ENCODE results near the gene MND1. TPM values are rescaled to one million over a fixed set of nuclear protein-coding genes. Genes with fewer than 3 reads are reported as not detected.
"Not testable (repeated sequence)": the region's sequence is repeated elsewhere in the genome, so short reads cannot be mapped to it uniquely, and the experiment has no call there.

Gene MND1
- polyA plus RNA-seq, 4 donors: 14.7 to 16.5 (median 15.6) TPM

- no peak for DNase-seq (ENCODE audit: low read depth in 4 of 4, low spot score in 2 of 4)
Observed at GRCh38 chr4:153394945-153395344, 50.5 kb downstream of the MND1 start.

GRCh38 chr4:153398713-153399112 is 54.2 kb downstream of the MND1 start:
- DNase-seq (ENCODE audit: low read depth in 4 of 4, low spot score in 2 of 4): no peak

DNA sequence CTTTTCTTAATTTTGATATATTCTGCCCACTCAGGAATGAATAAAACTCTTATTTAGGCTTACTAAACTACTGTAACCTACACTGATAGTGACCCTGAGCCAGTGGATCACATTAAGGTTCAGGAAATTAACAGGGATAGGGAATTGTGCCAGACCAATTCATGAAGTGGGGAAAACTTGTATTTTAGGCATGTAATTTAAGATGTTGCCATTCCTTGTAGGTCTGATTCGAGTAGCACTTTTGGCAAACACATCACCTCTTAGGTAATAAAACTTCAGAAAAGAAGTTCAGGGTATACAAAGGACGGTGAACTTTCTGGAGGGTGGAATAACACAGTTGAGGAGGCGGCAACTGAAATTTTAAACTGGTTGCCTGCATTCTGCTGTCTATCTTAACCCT is 54.9 kb downstream of the MND1 start:
- DNase-seq (ENCODE audit: low read depth in 4 of 4, low spot score in 2 of 4): no peak

- no peak for DNase-seq (ENCODE audit: low read depth in 4 of 4, low spot score in 2 of 4)
Observed at GRCh38 chr4:153401501-153401900, 57.0 kb downstream of the MND1 start.

- no peak for DNase-seq (ENCODE audit: low read depth in 4 of 4, low spot score in 2 of 4)
Observed at GRCh38 chr4:153402366-153402765, 57.9 kb downstream of the MND1 start.

DNA sequence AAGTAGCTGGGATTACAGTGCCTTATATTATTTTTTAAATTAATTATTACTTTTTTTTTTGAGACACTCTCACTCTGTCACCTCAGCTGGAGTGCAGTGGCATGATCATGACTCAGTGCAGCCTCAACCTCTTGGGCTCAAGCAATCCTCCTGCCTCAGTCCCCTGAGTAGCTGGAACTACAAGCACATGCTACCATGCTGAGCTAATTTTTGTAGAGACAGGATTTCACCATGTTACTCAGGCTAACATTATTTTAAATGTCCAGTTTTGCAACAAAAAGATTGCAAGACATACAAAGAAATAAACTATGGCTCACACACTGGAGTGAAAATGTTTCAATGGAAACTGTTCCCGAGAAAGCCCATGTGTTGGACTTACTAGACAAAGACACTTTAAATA is 59.2 kb downstream of the MND1 start:
- no peak for DNase-seq (ENCODE audit: low read depth in 4 of 4, low spot score in 2 of 4)

DNA sequence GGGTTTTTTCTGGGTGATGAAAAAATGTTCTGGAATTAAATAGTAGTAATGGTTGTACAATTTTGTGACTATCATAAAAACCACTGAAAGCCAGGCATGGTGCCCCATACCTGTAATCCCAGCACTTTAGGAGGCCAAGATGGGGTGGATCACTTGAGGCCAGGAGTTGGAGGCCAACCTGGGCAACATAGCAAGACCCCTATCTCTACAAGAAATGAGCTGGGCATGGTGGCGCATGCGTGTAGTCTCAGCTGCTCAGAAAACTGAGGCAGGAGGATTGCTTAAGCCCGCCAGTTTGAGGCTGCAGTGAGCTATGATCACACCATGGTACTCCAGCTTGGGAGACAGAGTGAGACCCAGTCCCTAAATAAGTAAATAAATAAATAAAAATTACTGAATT is 63.4 kb downstream of the MND1 start:
- DNase-seq (ENCODE audit: low read depth in 4 of 4, low spot score in 2 of 4): no peak

DNA sequence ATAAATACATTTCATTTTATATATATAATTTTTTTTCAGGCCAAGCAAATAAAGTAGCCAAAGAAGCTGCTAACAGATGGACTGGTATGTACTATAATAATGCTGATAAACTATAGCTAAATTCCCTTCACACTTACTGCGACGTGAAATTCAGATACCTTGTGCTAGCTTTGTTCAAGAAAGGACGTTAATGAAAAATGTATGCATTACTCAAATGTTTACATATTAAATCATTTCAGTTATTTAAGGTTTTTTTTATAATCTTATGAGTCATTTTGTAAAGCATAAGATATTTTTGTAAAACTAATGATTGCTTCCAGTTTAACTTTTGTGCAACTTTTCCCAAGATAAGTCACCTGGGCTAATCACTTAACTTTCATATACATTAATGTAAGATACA is 64.4 kb downstream of the MND1 start:
- no peak for DNase-seq (ENCODE audit: low read depth in 4 of 4, low spot score in 2 of 4)

DNA sequence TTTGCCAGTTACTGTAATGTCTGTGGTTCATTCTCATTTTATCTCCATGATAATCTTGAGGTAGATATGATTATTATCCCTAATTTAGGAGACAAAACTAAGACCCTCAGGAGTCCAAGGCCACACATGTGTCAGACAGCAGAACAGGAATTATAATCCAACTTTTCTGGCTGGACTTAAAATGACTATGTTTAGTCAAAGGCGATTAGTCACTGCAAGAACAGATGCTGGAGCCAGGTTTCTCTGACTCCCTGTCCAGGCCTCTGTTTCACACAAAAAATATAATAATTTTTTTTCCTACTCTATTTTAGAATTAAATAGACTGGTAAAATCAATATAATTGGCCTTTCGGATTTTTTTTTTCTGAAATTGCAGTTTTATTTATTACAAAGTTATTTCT is 64.9 kb downstream of the MND1 start:
- no peak for DNase-seq (ENCODE audit: low read depth in 4 of 4, low spot score in 2 of 4)

GRCh38 chr4:153409924-153410501 is 65.5 kb downstream of the MND1 start:
- no peak for DNase-seq (ENCODE audit: low read depth in 4 of 4, low spot score in 2 of 4)

- DNase-seq (ENCODE audit: low read depth in 4 of 4, low spot score in 2 of 4): no peak
Observed at GRCh38 chr4:153413842-153414241, 69.4 kb downstream of the MND1 start.

GRCh38 chr4:153416456-153416855 is 72.0 kb downstream of the MND1 start:
- not testable (repeated sequence) for DNase-seq (ENCODE audit: low read depth in 4 of 4, low spot score in 2 of 4)

DNA sequence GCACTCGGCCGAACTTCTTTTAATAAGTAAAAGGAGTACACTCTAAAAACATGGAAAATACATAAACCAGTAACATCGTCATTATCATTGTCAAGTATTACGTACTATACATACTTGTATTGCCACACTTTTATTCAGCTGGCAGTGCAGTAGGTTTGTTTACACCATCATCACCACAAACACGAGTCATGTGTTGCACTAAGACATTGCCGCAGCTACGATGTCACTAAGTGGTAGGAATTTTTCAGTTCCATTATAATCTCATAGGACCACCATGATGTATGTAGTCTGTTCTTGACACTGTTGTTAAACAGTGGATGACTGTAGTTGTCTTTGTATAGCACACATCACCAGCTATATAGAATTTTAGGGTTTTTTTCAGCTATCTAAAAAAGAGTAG is 73.6 kb downstream of the MND1 start:
- DNase-seq (ENCODE audit: low read depth in 4 of 4, low spot score in 2 of 4): no peak

DNA sequence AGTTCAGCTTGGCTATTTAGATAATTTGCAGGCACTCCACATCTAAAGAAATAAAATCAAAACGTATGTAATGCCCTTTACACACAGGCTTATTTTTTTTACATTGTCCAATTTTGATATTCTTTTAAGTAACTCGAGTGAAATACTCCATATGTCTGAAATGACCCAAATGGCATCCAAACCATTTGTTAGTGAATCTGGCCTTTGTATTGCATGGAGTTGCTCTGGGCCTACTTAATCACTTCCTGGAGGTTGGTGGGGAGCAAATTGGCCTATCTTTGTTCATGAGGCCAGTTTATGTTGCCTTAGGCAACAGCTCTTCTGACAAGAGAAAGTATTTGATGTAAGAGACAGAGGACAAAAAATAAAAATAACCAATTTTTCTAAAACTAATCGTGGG is 74.1 kb downstream of the MND1 start:
- no peak for DNase-seq (ENCODE audit: low read depth in 4 of 4, low spot score in 2 of 4)

DNA sequence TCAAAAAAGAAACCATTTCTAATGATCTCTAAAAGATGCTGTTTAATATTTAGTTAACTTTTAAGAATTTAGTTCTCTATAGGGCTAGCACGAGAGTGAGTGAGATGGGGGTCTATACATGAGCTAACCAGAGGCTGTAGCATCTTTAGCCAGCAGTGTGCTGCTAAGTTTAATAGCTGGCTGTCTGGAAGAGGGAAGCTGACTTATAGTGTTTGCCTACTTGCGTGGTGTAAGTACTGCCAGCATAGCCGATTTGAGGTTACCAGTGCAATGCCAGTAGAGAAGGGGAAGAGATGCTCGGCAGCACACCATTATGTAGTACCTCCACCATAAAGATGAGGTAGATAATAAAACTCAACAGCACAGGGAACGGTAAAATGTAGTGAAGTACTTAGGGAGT is 74.5 kb downstream of the MND1 start:
- DNase-seq (ENCODE audit: low read depth in 4 of 4, low spot score in 2 of 4): no peak

DNA sequence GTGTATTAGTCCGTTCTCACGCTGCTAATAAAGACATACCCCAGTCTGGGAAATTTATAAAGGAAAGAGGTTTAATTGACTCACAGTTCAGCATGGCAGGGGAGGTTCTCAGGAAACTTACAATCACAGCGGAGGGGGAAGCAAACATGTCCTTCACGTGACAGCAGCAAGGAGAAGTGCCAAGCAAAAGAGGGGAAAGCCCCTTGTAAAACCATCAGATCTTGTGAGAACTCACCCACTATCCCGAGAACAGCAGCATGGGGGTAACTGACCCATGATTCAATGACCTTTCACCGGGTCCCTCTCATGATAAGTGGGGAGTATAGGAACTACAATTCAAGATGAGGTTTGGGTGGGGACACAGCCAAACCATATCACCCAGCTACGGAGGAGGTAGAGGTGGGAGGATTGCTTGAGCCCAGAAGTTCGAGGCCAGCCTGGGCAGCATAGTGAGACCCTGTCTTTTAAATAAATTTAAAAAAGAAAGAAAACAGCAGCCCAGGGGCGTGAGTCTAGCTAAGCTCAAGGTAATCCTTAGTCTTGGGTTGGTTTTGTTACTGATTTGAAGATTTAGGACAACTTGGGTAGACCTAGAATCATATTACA is 75.3 kb downstream of the MND1 start:
- DNase-seq (ENCODE audit: low read depth in 4 of 4, low spot score in 2 of 4): no peak

GRCh38 chr4:153420361-153420760 is 75.9 kb downstream of the MND1 start:
- DNase-seq (ENCODE audit: low read depth in 4 of 4, low spot score in 2 of 4): no peak

DNA sequence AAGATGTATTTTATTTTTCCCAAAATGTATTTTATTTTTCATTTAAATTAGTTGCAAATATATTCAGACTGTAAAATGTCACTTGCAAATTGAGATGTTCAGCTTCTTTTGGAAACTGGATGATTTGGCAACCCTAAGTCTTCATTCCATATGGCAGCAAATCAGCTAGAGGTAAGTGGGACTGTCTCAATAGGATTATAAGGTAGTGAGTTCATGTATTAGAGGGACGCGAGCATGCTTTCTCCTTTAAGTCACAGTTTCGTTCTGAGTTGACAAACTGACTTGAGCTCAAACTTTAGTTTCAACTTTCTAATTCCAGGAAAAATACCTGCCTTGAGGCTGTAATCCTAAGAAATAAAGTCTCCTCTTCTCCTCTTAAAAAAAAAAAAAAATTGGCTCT is 77.5 kb downstream of the MND1 start:
- no peak for DNase-seq (ENCODE audit: low read depth in 4 of 4, low spot score in 2 of 4)

- DNase-seq (ENCODE audit: low read depth in 4 of 4, low spot score in 2 of 4): no peak
Observed at GRCh38 chr4:153426207-153426885, 81.9 kb downstream of the MND1 start.

GRCh38 chr4:153427363-153428071 is 83.0 kb downstream of the MND1 start:
- DNase-seq (ENCODE audit: low read depth in 4 of 4, low spot score in 2 of 4): no peak

GRCh38 chr4:153428941-153429475 is 84.5 kb downstream of the MND1 start:
- DNase-seq (ENCODE audit: low read depth in 4 of 4, low spot score in 2 of 4): peak in 2 of 4 donors; percentile 51 to 64

All from left renal cortex interstitium (tissue), 4 donors.